Thymus (tissue), 14 donors: ENCODE data around the gene ACHE. TPM values are rescaled to one million over a fixed set of nuclear protein-coding genes. Genes with fewer than 3 reads are reported as not detected.
"Not testable (repeated sequence)": the region's sequence is repeated elsewhere in the genome, so short reads cannot be mapped to it uniquely, and the experiment has no call there.

ENCODE experiments used
- DNase-seq, 9 donors: peaks; one replicate each; pipeline ENCODE4 v3.0.0-alpha.2; 2013; ENCODE audit warnings: low spot score in 9 of 9, low read depth in 6 of 9, missing footprints in 1 of 9
- H3K27ac ChIP-seq, 2 donors: one replicate each; pipeline ENCODE4 v1.5.1; 2013; ENCODE audit warnings: control low read depth in 1 of 2, low read depth in 1 of 2, low read length in 1 of 2, mild to moderate bottlenecking in 1 of 2, moderate library complexity in 1 of 2
- H3K27me3 ChIP-seq, 2 donors: one replicate each; pipeline ENCODE4 v1.5.1; 2013; ENCODE audit warnings: low read length in 1 of 2; ENCODE audit not compliant: control insufficient read depth in 2 of 2, insufficient read depth in 1 of 2
- H3K36me3 ChIP-seq, 2 donors: one replicate each; pipeline ENCODE4 v1.5.1; 2013; ENCODE audit warnings: low read length in 1 of 2, mild to moderate bottlenecking in 1 of 2, moderate library complexity in 1 of 2; ENCODE audit not compliant: control insufficient read depth in 2 of 2, insufficient read depth in 2 of 2
- H3K4me1 ChIP-seq, 2 donors: one replicate each; pipeline ENCODE4 v1.5.1; 2013; ENCODE audit warnings: low read length in 2 of 2; ENCODE audit not compliant: control insufficient read depth in 2 of 2, insufficient read depth in 2 of 2
- H3K4me3 ChIP-seq, 2 donors: one replicate each; pipeline ENCODE4 v1.5.1; 2013; ENCODE audit warnings: low read length in 2 of 2, control low read depth in 1 of 2, mild to moderate bottlenecking in 1 of 2
- H3K9me3 ChIP-seq, 2 donors: one replicate each; pipeline ENCODE4 v1.5.1; 2013; ENCODE audit warnings: low read length in 1 of 2, mild to moderate bottlenecking in 1 of 2; ENCODE audit not compliant: control insufficient read depth in 2 of 2, insufficient read depth in 1 of 2
- WGBS: extraction: QIAGEN DNeasy Blood & Tissue Kit; methylation state at CpG from one replicate; pipeline ENCODE4 v1.1.7; 2013; 5-methylcytosine and 5-hydroxymethylcytosine counted together
- long read RNA-seq, 10 donors: transcript quantifications; one replicate each; lab custom pipeline, GENCODE V29; 2026
- polyA plus RNA-seq: library from polyadenylated mRNA; stranded (reverse); fragments of 200-250 nt; gene quantifications from one replicate; pipeline ENCODE4 v1.2.3, GENCODE V29; 2013
- total RNA-seq: library from RNA; stranded (reverse); fragments of 120-200 nt; gene quantifications from one replicate; pipeline ENCODE4 v1.2.4, GENCODE V29; 2013
- donor health status: healthy.

The ACHE gene
- total RNA-seq (6.9 TPM), polyA plus RNA-seq (7.9 TPM)
- long read RNA-seq, donor 1 = 0 reads
- long read RNA-seq, donor 2 = 0 reads
- long read RNA-seq, donor 3, partial matches to known transcripts = 0 of 5 reads
- long read RNA-seq, donor 3, other reads (novel, unspliced or antisense) = 0 of 5 reads
- long read RNA-seq, donor 4, partial matches to known transcripts = 0 of 1 reads
- long read RNA-seq, donor 4, other reads (novel, unspliced or antisense) = 0 of 1 reads
- long read RNA-seq, donor 5, partial matches to known transcripts = 5 of 6 reads
- long read RNA-seq, donor 5, other reads (novel, unspliced or antisense) = 0 of 6 reads
- long read RNA-seq, donor 6, partial matches to known transcripts = 0 of 3 reads
- long read RNA-seq, donor 6, other reads (novel, unspliced or antisense) = 0 of 3 reads
- long read RNA-seq, donor 7, partial matches to known transcripts = 0 of 2 reads
- long read RNA-seq, donor 7, other reads (novel, unspliced or antisense) = 0 of 2 reads
- long read RNA-seq, donor 8, partial matches to known transcripts = 0 of 1 reads
- long read RNA-seq, donor 8, other reads (novel, unspliced or antisense) = 0 of 1 reads
- long read RNA-seq, donor 9, partial matches to known transcripts = 0 of 1 reads
- long read RNA-seq, donor 9, other reads (novel, unspliced or antisense) = 0 of 1 reads
- long read RNA-seq, donor 10, partial matches to known transcripts = 0 of 2 reads
- long read RNA-seq, donor 10, other reads (novel, unspliced or antisense) = 0 of 2 reads

DNA sequence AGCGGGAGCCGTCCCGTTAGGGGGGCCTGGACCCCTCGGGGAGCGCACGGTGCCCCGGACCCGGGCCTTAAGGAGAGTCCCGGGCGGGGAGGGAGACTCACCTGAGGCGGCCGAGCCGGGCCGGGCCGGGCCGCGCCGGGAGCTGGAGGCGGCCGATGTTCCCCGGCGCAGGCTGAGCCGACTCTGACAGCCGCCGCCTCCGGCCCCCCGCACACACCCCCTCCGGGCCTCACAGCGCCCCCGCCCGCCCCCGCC lies at the start of gene ACHE:
Gene ACHE, minus strand, starts transcription at position 188 of the 255 bp plus-strand sequence. CDS start 1,656 bp downstream, outside the sequence.
- H3K27me3 ChIP-seq = peaks cover 69 to 83% of the 10 kb centered on the region in 2 donors
- peak within 1 kb of the TSS; percentile 22 to 42 for H3K4me3 ChIP-seq
- H3K9me3 ChIP-seq = peaks cover 0 to 10% of the 10 kb centered on the region in 2 donors
- H3K4me1 ChIP-seq = peaks cover 11 to 20% of the 10 kb centered on the region in 2 donors
- H3K27ac ChIP-seq = peak within 1 kb of the TSS in 1 of 2 donors; percentile 31
- no peaks in the 10 kb centered on the region for H3K36me3 ChIP-seq
- DNase-seq = no peak
- WGBS = under 1% methylated on average over 26 of the region's 32 CpGs

DNA sequence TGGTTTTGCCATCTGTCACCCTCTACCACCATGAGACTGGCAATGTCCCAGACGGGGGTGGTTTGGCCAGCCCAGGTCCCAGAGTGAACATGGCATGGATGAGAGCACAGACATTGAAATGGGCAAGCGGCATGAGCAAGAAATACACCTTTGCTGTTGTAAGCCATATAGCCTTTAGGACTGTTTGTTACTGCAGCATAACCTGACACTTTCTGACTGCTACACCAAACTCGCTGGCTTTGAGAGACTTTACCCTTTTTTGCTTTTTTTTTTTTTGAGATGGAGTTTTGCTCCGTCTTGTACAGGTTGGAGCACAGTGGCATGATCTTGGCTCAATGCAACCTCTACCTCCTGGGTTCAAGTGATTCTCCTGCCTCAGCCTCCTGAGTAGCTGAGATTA lies 48.5 kb upstream of the ACHE start:
- DNase-seq = no peak
- Histone ChIP-seq H3K27me3 (peaks cover 0 to 7% of the 10 kb centered on the region in 2 donors), H3K9me3 (peaks cover 0 to 4% of the 10 kb centered on the region in 2 donors), H3K4me3 (no peak overlapping the region), H3K4me1 (peaks cover 0 to 3% of the 10 kb centered on the region in 2 donors), H3K36me3 (no peaks in the 10 kb centered on the region), H3K27ac (no peak overlapping the region)
- WGBS = 96% methylated on average over 4 of the region's 4 CpGs

DNA sequence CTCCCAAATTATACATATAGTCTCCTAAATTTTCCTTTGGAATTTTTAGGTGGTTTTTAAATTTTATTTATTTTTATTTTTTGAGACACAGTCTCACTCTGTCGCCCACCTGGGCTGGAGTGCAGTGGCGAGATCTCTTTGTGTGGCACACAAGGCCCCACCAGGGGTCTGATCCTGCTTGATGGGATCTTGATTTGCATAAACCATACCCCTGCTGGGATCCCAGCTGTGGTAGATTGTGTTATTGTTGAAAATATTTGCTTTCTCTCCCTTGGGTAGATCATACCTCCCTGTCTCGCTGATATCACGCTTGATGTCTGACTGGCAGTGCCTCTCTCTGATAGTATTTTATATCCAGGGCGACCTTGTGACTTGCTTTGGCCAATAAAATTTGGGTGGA lies 48.0 kb upstream of the ACHE start:
- no peak for DNase-seq
- H3K9me3 ChIP-seq = peaks cover 0 to 4% of the 10 kb centered on the region in 2 donors
- no peak overlapping the region for H3K4me3 ChIP-seq
- H3K27me3 ChIP-seq = peaks cover 0 to 3% of the 10 kb centered on the region in 2 donors
- peaks cover 0 to 3% of the 10 kb centered on the region in 2 donors for H3K4me1 ChIP-seq
- no peak overlapping the region for H3K27ac ChIP-seq
- H3K36me3 ChIP-seq = no peaks in the 10 kb centered on the region
- WGBS = 92% methylated on average over 5 of the region's 5 CpGs

DNA sequence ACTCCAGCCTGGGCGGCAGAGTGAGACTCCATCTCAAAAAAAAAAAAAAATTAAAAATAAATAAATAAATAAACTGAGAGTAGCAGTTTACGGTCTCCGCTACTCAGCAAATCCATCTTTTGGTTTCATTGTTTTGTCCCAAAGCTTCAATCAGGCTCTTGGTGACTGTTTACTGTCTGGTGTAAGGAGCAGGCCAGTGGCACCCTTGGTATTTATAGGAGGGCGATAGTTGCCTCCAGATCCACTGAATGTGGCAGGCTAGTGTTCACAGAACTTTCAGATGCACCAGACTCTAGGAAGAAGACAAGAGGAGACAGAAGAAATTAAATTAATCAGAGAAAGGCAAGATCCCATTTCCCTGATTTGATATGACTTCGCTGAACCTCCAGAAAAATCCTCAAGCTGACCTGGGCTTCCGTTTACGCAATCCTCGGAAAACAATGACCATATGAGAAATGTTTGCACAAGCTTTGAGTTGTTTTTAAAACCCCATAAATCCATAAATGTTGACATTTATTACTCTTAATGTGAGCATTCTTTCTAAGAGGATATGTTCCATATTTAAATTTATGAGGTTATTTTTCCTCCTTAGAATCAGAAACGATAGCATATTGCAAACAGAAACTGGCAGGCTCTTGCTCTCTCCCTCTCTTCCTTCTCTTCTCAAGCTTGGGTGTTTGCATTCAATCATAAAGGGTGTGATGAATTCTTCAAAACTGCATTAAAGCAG lies 46.5 kb upstream of the ACHE start:
- 72% methylated on average over 9 of the region's 9 CpGs for WGBS
- no peak overlapping the region for H3K27ac ChIP-seq

DNA sequence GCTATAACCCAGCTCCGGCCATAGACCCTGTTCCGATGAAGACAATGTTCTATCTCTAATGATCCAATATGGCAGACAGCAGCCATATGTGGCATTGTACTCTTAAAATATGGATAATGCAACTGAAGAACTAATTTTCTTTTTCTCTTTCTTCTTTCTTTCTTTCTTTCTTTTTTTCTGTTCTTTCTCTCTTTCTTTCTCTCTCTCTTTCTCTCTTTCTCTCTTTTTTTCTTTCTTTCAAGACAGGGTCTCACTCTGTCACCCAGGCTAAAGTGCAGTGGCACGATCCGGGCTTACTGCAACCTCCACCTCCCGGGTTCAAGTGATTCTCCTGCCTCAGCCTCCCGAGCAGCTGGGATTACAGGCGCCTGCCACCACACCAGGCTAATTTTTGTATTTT lies 40.5 kb upstream of the ACHE start:
- H3K27me3 ChIP-seq, H3K27ac ChIP-seq, DNase-seq, H3K4me3 ChIP-seq, H3K9me3 ChIP-seq, H3K4me1 ChIP-seq, H3K36me3 ChIP-seq: not testable (repeated sequence)
- WGBS = 95% methylated on average over 7 of the region's 7 CpGs

More for the DNA sequence above, 46.5 kb upstream of the ACHE start:
- Histone ChIP-seq H3K36me3 (no peaks in the 10 kb centered on the region), H3K4me3 (no peak overlapping the region), H3K27me3 (no peaks in the 10 kb centered on the region), H3K9me3 (peaks cover 0 to 4% of the 10 kb centered on the region in 2 donors), H3K4me1 (peaks cover 0 to 3% of the 10 kb centered on the region in 2 donors)
- no peak for DNase-seq

DNA sequence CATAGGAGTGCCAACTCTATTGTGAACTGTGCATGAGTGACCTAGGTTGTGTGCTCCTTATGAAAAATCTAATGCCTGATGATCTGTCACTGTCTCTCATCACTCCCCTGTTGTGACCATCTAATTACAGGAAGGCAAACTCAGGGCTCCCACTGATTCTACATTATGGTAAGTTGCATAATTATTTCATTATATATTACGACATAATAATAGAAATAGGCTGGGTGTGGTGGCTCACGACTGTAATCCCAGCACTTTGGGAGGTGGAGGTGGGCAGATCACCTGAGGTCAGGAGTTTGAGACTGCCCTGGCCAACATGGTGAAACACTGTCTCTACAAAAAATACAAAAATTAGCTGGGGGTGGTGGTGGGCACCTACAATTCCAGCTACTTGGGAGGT lies 39.7 kb upstream of the ACHE start:
- H3K4me1 ChIP-seq, DNase-seq, H3K27ac ChIP-seq, H3K27me3 ChIP-seq, H3K9me3 ChIP-seq, H3K36me3 ChIP-seq, H3K4me3 ChIP-seq: not testable (repeated sequence)
- WGBS = 95% methylated on average over 2 of the region's 2 CpGs

DNA sequence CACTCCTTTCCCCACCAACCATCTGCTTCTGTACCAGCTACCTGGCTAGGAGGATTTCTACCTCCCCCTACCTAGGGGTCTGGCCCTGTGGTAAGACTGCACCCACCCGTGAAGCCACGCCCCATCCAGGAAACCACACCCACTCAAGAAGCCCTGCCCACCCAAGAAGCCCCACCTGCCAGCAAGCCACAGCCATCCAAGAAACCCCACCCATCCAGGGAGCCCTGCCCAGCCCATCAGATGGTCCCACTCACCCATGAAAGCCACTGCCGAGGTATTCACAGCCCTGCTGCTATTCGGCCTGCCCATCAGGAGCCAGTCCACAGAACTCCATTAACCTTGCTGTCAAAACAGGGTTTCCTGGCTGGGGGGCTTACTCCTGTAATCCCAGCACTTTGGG lies 38.0 kb upstream of the ACHE start:
- Histone ChIP-seq H3K4me1 (peaks cover 0 to 2% of the 10 kb centered on the region in 2 donors), H3K9me3 (no peaks in the 10 kb centered on the region), H3K27me3 (peaks cover 0 to 3% of the 10 kb centered on the region in 2 donors), H3K27ac (no peak overlapping the region), H3K36me3 (no peaks in the 10 kb centered on the region), H3K4me3 (no peak overlapping the region)
- no peak for DNase-seq
- 65% methylated on average over 4 of the region's 4 CpGs for WGBS

DNA sequence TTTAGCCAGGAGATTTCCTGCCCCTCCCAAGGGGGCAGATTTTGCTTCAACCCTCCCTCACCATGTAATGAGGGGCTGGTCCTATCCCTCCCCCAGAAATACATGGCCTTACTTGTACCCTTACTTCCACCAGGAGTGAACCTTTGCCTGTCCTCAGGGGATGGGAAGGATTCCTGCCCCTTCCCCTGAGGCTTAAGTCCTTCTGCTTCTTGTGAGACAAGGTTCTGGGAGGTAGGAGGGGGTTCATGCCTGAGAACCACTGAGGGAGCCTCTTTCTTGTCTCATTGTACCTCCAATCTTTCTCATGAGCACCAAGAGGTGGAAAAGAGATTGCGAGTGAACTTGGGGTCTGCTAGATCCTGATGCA lies 34.1 kb upstream of the ACHE start:
- Histone ChIP-seq H3K27me3 (peaks cover 0 to 3% of the 10 kb centered on the region in 2 donors), H3K9me3 (no peaks in the 10 kb centered on the region), H3K27ac (peak overlapping the region; percentile 53 to 70), H3K4me3 (no peak overlapping the region), H3K4me1 (peaks cover 0 to 2% of the 10 kb centered on the region in 2 donors), H3K36me3 (no peaks in the 10 kb centered on the region)
- DNase-seq = no peak
- 94% methylated on average over 1 of the region's 1 CpG for WGBS

DNA sequence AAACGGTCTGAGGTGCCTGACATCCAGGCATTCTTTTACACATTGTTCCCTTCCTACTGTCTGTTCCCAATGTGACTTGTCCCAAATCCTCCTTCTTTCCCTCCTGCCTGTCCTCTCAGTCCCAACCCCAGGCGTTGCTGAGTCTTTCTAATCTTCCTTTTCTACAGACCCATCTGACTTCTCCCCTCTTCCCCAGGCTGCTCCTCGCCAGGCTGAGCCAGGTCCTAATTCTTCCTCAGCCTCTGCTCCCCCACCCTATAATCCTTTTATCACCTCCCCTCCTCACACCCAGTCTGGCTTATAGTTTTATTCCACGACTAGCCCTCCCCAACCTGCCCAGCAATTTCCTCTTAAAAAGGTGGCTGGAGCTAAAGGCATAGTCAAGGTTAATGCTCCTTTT lies 27.9 kb upstream of the ACHE start:
- H3K27me3 ChIP-seq, H3K9me3 ChIP-seq, H3K27ac ChIP-seq, DNase-seq, H3K36me3 ChIP-seq, H3K4me3 ChIP-seq: not testable (repeated sequence)
- WGBS = 68% methylated on average over 4 of the region's 4 CpGs
- peaks cover 19 to 27% of the 10 kb centered on the region in 2 donors for H3K4me1 ChIP-seq
